Measurements from ENCODE around the gene GRIK2. TPM values are rescaled to one million over a fixed set of nuclear protein-coding genes. Genes with fewer than 3 reads are reported as not detected.

The GRIK2 gene
- total RNA-seq, 1 experiment from 2014 or later, result 0.70 TPM

GRCh38 chr6:101818051-101818450 is 424.5 kb downstream of the GRIK2 start:
- no peak for DNase-seq
- Histone ChIP-seq H3K27ac (ENCODE audit: insufficient read length, low read depth, low read length) (no peak overlapping the region), H2AK5ac (ENCODE audit: insufficient read length, low read length) (no peak overlapping the region), H3K4ac (ENCODE audit: low read depth, low read length) (no peak overlapping the region), H4K8ac (replicated peaks; ENCODE audit: insufficient read length, low read depth, low read length) (no peak overlapping the region), H3K14ac (ENCODE audit: insufficient read depth, low read length) (no peak overlapping the region), H3K23ac (ENCODE audit: insufficient read length, low read depth, low read length) (no peak overlapping the region), H3K23me2 (ENCODE audit: insufficient read length, low read depth, low read length, poor library complexity, severe bottlenecking) (no peaks in the 10 kb centered on the region), H3K27me3 (ENCODE audit: insufficient read depth, low read length) (no peaks in the 10 kb centered on the region), H3K56ac (ENCODE audit: insufficient read length, low read depth, low read length) (no peak overlapping the region), H2BK15ac (ENCODE audit: low read depth, low read length) (no peak overlapping the region), H3K18ac (ENCODE audit: insufficient read length, low read depth, low read length) (no peak overlapping the region), H3K9ac (ENCODE audit: extremely low read depth, insufficient read length, low read length) (no peak overlapping the region), H2BK5ac (ENCODE audit: insufficient read length, low read length) (no peak overlapping the region), H3K9me3 (ENCODE audit: control insufficient read depth, low read depth, low read length) (no peaks in the 10 kb centered on the region), H3K79me1 (ENCODE audit: insufficient read depth, low read depth, low read length, poor library complexity, severe bottlenecking) (no peaks in the 10 kb centered on the region), H2BK20ac (ENCODE audit: low read depth, low read length, poor library complexity, severe bottlenecking) (no peak overlapping the region), H2BK120ac (ENCODE audit: low read depth, low read length, poor library complexity, severe bottlenecking) (no peak overlapping the region), H4K20me1 (ENCODE audit: control insufficient read depth, insufficient read depth, insufficient read length) (no peaks in the 10 kb centered on the region), H2BK12ac (ENCODE audit: insufficient read length, low read depth, low read length) (no peak overlapping the region), H2AFZ (ENCODE audit: low read length) (no peak overlapping the region), H4K5ac (ENCODE audit: insufficient read length, low read depth, low read length) (no peak overlapping the region), H4K91ac (ENCODE audit: insufficient read length, low read depth, low read length) (no peak overlapping the region), H3T11ph (ENCODE audit: low read length) (no peak overlapping the region), H3K4me2 (ENCODE audit: insufficient read depth, insufficient read length, low read length) (no peak overlapping the region), H3K79me2 (ENCODE audit: insufficient read depth, low read length) (no peaks in the 10 kb centered on the region), H3K4me1 (ENCODE audit: insufficient read depth, low read length) (no peaks in the 10 kb centered on the region; the same call in 1 of the 2 replicates)
- Mint-ChIP-seq H3K9me3 (no peaks in the 10 kb centered on the region), H3K27me3 (ENCODE audit: low read depth) (no peaks in the 10 kb centered on the region), H3K4me3 (no peak overlapping the region), H3K27ac (no peak overlapping the region), H3K36me3 (ENCODE audit: insufficient read depth in 1 of 3, low read depth in 3 of 3) (no peaks in the 10 kb centered on the region), H3K4me1 (peaks cover 0 to 5% of the 10 kb centered on the region in 2 experiments; a peak in 2 of 4 replicates)
- whole genome bisulfite sequencing (ENCODE audit: extremely low coverage, insufficient read length, low lambda C conversion rate), result no CpG with 5 or more reads among the region's 6 CpGs
- no peak for TF ChIP-seq CTCF (conservative IDR thresholded peaks at IDR 0.05)

Data from H9 (cell line).